ENCODE data around the gene FSTL5.

FSTL5 gene

DNA sequence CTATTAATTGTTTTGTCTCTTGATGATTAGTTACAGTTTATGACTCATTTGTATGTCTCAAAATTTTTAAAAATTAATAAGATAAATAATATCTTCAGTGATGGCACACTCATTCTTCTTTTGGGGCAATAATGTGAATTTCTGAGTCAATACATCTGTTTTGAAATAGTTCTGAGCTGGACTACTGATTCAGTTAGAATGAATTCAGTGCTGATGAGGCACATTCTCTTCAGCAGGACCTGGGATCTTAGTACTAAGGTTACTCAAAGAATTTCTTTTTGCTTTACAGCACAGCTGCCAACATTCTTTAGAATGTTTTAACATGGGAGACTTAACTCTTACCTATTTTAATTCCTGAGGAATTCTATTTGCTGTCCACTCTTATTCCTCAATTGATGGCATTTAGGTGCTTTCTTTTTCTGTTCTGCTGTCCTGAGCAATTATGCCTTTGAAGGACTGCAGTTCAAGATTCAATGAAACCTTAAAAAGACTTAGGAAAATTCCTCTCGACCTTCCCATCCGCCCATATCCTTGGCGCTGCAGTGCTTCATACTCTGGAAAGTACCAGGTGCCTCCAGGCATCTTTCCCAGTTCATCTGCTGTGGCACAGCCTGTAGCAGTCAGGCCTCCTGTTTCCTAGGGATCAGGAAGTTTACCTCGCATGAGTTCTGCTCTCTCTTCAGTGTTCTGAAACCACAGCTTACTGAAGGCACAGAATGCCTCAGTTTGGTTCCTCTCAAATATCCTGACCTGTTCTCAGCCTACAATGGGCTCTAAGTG, 213.7 kb downstream of the FSTL5 start:
- Histone ChIP-seq H3K27me3 (ENCODE audit: control insufficient read depth, insufficient read depth, low read length) (no peaks in the 10 kb centered on the region), H3K4me3 (ENCODE audit: low read length) (no peak overlapping the region), H3K9me3 (ENCODE audit: control insufficient read depth, insufficient read depth, low read length) (no peaks in the 10 kb centered on the region), H3K27ac (ENCODE audit: low read length) (no peak overlapping the region), H3K36me3 (ENCODE audit: control insufficient read depth, insufficient read depth, low read length) (no peaks in the 10 kb centered on the region), H3K4me1 (ENCODE audit: control insufficient read depth, insufficient read depth, low read length) (no peaks in the 10 kb centered on the region)
- no peak for DNase-seq (ENCODE audit: low read depth, low spot score)
- no CpG with 5 or more reads among the region's 4 CpGs for WGBS (ENCODE audit: insufficient coverage, insufficient read length)

DNA sequence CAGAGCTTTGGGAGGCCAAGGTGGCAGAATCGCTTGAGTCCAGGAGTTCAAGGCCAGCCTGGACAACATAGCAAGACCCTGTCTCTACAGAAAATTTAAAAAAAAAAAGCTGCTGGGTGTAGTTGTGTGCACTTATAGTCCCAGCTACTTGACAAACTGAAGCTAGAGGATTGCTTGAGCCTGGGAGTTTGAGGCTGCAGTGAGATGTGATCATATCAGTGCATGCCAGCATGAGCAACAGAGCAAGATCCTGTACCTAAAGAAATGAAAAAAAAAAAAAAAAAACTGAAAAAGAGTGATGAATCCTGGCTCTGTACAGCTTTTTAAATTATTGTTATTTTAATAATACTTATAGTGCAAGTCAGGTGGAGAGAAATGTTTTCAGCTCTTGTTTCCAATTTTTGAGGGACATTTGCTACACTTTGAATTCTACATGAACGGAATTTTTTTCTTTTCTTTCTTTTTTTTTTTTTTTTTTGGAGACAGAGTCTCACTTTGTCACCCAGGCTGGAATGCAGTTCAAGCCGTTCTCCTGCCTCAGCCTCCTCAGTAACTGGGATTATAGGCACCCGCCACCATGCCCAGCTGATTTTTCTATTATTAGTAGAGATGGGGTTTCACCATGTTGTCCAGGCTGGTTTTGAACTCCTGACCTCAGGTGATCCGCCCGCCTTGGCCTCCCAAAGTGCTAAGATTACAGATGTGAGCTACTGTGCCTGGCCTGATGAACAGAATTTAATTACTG, 215.6 kb downstream of the FSTL5 start:
- Histone ChIP-seq H3K9me3 (ENCODE audit: control insufficient read depth, insufficient read depth, low read length) (no peaks in the 10 kb centered on the region), H3K4me1 (ENCODE audit: control insufficient read depth, insufficient read depth, low read length) (no peaks in the 10 kb centered on the region), H3K36me3 (ENCODE audit: control insufficient read depth, insufficient read depth, low read length) (no peaks in the 10 kb centered on the region), H3K27ac (ENCODE audit: low read length) (no peak overlapping the region), H3K4me3 (ENCODE audit: low read length) (no peak overlapping the region), H3K27me3 (ENCODE audit: control insufficient read depth, insufficient read depth, low read length) (no peaks in the 10 kb centered on the region)
- no CpG with 5 or more reads among the region's 6 CpGs for WGBS (ENCODE audit: insufficient coverage, insufficient read length)
- no peak for DNase-seq (ENCODE audit: low read depth, low spot score)

DNA sequence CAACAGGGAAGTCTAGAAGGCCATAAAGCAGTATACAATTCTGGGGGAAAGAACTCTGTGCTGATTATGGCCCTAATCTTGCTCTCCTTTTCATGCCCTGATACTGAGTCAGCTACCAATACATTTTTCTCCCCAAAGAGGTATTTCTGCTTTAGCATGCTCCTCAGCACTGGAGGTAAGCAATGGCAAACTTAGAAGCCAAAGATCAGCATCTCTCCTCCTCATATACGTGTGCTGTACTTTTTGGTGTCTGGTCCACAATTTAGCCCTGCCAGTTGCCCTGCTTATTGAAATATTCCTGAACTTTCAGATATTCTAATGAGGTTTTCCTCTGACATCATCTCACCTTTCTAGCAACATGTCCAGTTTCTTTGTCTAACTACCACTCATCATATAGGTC, 226.2 kb downstream of the FSTL5 start:
- Histone ChIP-seq H3K4me3 (ENCODE audit: low read length) (no peak overlapping the region), H3K27me3 (ENCODE audit: control insufficient read depth, insufficient read depth, low read length) (no peaks in the 10 kb centered on the region), H3K27ac (ENCODE audit: low read length) (no peak overlapping the region), H3K4me1 (ENCODE audit: control insufficient read depth, insufficient read depth, low read length) (no peaks in the 10 kb centered on the region), H3K36me3 (ENCODE audit: control insufficient read depth, insufficient read depth, low read length) (no peaks in the 10 kb centered on the region), H3K9me3 (ENCODE audit: control insufficient read depth, insufficient read depth, low read length) (no peaks in the 10 kb centered on the region)
- WGBS (ENCODE audit: insufficient coverage, insufficient read length): no CpG with 5 or more reads among the region's 1 CpG
- no peak for DNase-seq (ENCODE audit: low read depth, low spot score)

DNA sequence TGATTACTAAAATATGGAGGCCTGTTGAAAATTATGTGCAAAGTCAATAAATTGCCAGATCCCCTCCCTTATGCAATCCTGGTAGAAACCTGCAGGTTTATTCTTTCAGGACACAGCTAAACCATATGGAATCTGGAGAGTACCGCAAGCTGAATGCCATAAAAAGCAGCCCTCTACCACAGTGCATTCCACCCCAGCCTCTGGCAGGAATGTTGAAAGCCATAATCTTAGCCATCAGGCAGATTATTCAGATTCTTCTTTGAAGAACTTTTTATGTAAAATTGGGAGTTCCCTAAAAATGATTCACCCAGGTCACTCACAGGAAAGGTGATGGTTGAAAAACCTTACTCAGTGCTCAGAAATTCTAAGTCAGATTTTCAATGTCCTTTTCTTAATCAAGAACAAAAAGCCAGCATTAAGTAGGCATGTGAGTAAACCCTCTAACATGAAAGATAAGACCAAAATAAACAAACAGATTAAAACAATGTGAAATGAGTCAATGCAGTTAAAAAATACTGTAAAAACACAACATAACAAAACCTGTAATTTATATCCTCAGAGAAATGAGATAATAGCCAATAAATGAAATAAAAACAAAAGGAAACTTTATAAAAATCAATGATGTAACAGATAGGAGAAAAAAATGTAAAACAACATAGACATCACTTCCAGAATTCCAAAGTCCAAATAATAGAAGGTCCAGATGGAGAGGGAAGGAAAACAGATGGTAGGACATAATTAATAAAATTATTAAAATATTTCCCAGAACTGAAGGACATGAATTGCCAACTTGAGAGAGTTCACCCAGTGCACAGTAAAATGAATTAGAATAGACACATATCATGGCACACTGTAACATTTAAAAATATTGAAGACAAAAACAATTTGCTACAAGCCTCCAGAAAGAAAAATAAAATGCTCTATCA, 226.9 kb downstream of the FSTL5 start:
- WGBS (ENCODE audit: insufficient coverage, insufficient read length): no CpG with 5 or more reads among the region's 1 CpG
- Histone ChIP-seq H3K4me1 (ENCODE audit: control insufficient read depth, insufficient read depth, low read length) (no peaks in the 10 kb centered on the region), H3K36me3 (ENCODE audit: control insufficient read depth, insufficient read depth, low read length) (no peaks in the 10 kb centered on the region), H3K4me3 (ENCODE audit: low read length) (no peak overlapping the region), H3K27me3 (ENCODE audit: control insufficient read depth, insufficient read depth, low read length) (no peaks in the 10 kb centered on the region), H3K27ac (ENCODE audit: low read length) (no peak overlapping the region), H3K9me3 (ENCODE audit: control insufficient read depth, insufficient read depth, low read length) (no peaks in the 10 kb centered on the region)
- DNase-seq (ENCODE audit: low read depth, low spot score): no peak

DNA sequence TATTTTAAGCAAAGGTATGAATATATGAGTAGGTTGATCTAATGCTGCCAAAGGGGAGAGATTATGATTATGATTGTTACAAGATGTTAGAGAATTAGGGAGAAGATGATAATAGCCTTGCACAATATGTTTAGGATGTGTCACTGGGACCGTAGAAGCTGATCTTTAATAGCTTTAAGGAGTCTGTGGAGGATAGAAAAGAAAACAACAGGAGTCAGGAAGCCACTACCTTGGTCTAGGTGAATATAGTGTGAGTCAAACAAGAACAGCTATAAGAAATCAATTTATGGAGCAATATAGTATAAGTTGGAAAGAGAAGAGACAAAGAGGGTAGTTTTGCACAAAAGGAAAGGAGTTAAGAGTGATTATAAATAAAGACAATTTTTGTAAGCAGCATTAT, 232.7 kb downstream of the FSTL5 start:
- WGBS (ENCODE audit: insufficient coverage, insufficient read length): no CpG with 5 or more reads among the region's 1 CpG
- no peak for DNase-seq (ENCODE audit: low read depth, low spot score)
- no peaks in the 10 kb centered on the region for H3K9me3 ChIP-seq (ENCODE audit: control insufficient read depth, insufficient read depth, low read length)
- no peaks in the 10 kb centered on the region for H3K4me1 ChIP-seq (ENCODE audit: control insufficient read depth, insufficient read depth, low read length)
- no peaks in the 10 kb centered on the region for H3K27me3 ChIP-seq (ENCODE audit: control insufficient read depth, insufficient read depth, low read length)
- no peak overlapping the region for H3K4me3 ChIP-seq (ENCODE audit: low read length)
- H3K27ac ChIP-seq (ENCODE audit: low read length): no peak overlapping the region
- H3K36me3 ChIP-seq (ENCODE audit: control insufficient read depth, insufficient read depth, low read length): no peaks in the 10 kb centered on the region

GRCh38 chr4:161929956-161930355, 233.8 kb downstream of the FSTL5 start:
- Histone ChIP-seq H3K27ac (ENCODE audit: low read length) (no peak overlapping the region), H3K4me3 (ENCODE audit: low read length) (no peak overlapping the region), H3K4me1 (ENCODE audit: control insufficient read depth, insufficient read depth, low read length) (no peaks in the 10 kb centered on the region), H3K27me3 (ENCODE audit: control insufficient read depth, insufficient read depth, low read length) (no peaks in the 10 kb centered on the region), H3K36me3 (ENCODE audit: control insufficient read depth, insufficient read depth, low read length) (no peaks in the 10 kb centered on the region), H3K9me3 (ENCODE audit: control insufficient read depth, insufficient read depth, low read length) (no peaks in the 10 kb centered on the region)
- no peak for DNase-seq (ENCODE audit: low read depth, low spot score)

DNA sequence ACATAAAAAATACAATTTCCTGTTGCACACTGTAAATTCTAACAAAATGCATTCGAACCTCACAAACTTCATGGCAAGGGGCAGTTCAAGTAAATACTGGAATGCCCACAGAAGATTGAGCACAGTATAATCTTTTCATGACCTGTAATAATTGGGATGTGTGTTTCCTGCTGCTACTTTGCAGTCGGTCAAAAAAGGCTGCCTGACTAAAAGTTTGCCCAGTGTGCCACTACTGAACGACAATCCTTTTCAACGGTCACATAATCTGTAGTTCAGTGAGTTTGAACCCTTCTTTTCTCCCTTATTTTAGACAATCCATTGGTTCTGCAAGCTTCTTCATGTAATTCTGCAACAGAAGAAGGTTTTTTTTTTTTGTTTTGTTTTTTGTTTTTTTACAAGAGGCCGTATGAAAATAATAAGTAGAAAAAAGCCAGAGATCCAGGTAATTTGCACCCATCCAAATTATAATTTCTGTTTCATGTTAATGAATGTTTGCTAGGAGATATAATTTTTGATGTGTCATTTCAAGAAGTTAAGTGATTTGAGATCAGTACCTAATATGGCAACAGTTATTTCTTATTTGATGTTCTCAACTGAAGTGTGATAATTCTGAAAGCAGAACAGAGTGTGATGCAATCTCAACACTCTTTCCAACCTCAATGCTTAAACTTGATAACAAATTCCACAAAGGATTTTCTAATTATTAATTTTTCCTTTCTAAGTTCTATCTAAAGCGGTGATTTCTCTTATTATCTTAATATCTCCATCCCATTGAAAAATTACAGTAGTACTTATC, 237.6 kb downstream of the FSTL5 start:
- Histone ChIP-seq H3K36me3 (ENCODE audit: control insufficient read depth, insufficient read depth, low read length) (no peaks in the 10 kb centered on the region), H3K27me3 (ENCODE audit: control insufficient read depth, insufficient read depth, low read length) (no peaks in the 10 kb centered on the region), H3K4me1 (ENCODE audit: control insufficient read depth, insufficient read depth, low read length) (no peaks in the 10 kb centered on the region), H3K9me3 (ENCODE audit: control insufficient read depth, insufficient read depth, low read length) (no peaks in the 10 kb centered on the region), H3K4me3 (ENCODE audit: low read length) (no peak overlapping the region), H3K27ac (ENCODE audit: low read length) (no peak overlapping the region)
- no CpG with 5 or more reads among the region's 6 CpGs for WGBS (ENCODE audit: insufficient coverage, insufficient read length)
- DNase-seq (ENCODE audit: low read depth, low spot score): no peak

GRCh38 chr4:161920304-161921052, 243.3 kb downstream of the FSTL5 start:
- Histone ChIP-seq H3K4me3 (ENCODE audit: low read length) (no peak overlapping the region), H3K36me3 (ENCODE audit: control insufficient read depth, insufficient read depth, low read length) (no peaks in the 10 kb centered on the region), H3K4me1 (ENCODE audit: control insufficient read depth, insufficient read depth, low read length) (no peaks in the 10 kb centered on the region), H3K9me3 (ENCODE audit: control insufficient read depth, insufficient read depth, low read length) (no peaks in the 10 kb centered on the region), H3K27me3 (ENCODE audit: control insufficient read depth, insufficient read depth, low read length) (no peaks in the 10 kb centered on the region), H3K27ac (ENCODE audit: low read length) (no peak overlapping the region)
- WGBS (ENCODE audit: insufficient coverage, insufficient read length): no CpG with 5 or more reads among the region's 3 CpGs
- DNase-seq (ENCODE audit: low read depth, low spot score): no peak

DNA sequence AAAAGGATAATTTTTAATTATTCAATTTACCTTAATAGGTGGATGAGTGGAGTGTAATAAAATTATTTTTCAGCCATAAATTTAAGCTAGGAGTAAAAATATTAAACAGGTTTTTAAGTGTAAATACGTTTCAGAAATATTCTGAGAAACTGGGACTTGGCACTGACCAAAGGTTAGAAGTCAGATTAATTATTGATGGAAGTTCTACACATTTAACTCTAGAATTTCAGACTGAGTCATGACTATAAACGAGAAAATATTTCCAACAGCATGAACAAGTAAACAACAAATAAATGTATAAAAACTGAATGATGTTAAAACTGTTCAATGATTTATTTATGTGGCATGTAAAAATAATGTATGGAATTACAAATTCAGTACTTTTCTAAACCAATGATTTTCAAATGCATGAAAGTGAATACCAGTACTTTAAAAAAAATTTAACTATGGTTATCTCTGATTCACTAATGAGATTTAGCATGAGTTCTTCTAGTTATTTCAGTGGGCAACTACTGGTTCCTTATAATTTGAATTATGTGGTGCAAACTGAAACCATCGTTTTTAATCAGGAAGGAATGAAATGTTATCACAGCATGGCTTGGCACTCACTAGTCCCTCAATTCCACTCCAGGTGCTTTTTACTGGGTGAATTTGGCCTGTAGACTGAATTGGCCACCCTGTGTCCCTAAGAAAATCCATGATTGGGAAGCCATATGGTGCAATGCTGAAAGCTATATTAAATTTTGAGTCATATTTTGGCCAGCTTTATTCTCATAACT, 244.2 kb downstream of the FSTL5 start:
- Histone ChIP-seq H3K27me3 (ENCODE audit: control insufficient read depth, insufficient read depth, low read length) (no peaks in the 10 kb centered on the region), H3K9me3 (ENCODE audit: control insufficient read depth, insufficient read depth, low read length) (no peaks in the 10 kb centered on the region), H3K4me3 (ENCODE audit: low read length) (no peak overlapping the region), H3K4me1 (ENCODE audit: control insufficient read depth, insufficient read depth, low read length) (no peaks in the 10 kb centered on the region), H3K27ac (ENCODE audit: low read length) (no peak overlapping the region), H3K36me3 (ENCODE audit: control insufficient read depth, insufficient read depth, low read length) (no peaks in the 10 kb centered on the region)
- no CpG with 5 or more reads among the region's 3 CpGs for WGBS (ENCODE audit: insufficient coverage, insufficient read length)
- no peak for DNase-seq (ENCODE audit: low read depth, low spot score)
